ENCODE results near the gene HLX.

Gene HLX

DNA sequence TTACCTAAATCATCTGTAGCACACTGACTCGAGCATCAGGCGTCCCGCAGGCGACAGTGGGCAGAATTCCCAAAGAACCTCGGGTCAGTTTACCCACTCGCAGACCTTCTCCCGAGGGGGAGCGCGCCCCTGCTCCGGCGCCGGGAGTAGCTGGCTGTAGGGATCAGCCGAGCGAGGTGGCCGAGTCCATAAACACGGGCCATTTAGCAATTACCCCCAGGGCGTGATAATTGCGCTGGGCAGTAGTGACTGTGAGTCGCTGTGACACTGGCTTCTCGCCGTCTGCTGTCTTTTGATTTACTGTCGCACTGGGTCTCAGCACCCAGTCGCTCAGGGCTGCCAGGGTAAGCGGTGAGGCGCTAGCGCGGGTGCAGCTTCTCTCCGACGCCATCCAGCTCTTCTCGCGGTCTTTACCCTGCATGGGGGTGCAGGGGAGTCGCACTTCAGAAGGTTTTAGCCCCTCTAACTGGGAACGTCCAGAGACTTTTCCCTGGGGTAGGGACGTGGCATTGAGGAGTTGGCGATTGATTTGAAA lies 16.2 kb downstream of the HLX start:
- DNase-seq (ENCODE audit: low read depth, low spot score): no peak

- no peak for DNase-seq (ENCODE audit: low read depth, low spot score)
Measured at GRCh38 chr1:220896092-220896491, 16.8 kb downstream of the HLX start.

DNA sequence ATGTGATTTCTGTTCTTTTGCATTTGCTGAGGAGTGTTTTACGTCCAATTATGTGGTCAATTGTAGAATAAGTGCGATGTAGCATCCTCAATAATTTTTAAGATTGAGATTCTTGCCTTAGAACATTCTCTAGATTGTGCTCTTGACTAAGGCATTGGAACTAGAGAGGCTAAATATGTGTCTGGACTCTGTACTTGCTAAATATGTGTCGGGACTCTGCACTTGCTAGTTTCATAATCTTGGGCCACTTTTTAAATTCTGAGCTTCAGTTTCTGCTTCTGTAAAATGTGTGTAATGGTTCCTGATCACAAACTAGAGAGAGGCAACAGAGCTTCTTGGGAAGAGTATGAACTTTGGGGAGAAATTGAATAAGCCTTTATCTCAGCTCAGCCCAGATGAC lies 21.6 kb downstream of the HLX start:
- DNase-seq (ENCODE audit: low read depth, low spot score): no peak

DNA sequence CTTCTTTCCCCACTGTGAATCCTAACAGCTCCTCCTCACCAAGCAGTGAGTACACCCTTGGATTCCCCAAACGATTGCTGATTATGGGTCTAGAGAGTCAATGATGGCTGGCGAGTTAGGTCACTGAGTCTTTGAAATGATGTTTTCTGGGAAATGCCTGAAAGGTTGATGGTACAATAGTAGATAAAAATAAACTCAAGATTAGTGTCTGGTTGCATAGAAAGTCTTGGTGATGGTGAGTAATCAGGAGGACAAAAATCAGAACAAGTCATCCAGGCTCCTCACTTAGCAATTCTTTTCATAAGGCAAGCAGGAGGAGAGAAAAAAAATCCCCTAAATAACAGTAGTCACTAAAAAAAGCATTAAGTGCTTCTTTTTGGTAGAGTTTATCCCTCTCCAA lies 22.6 kb downstream of the HLX start:
- no peak for DNase-seq (ENCODE audit: low read depth, low spot score)

DNA sequence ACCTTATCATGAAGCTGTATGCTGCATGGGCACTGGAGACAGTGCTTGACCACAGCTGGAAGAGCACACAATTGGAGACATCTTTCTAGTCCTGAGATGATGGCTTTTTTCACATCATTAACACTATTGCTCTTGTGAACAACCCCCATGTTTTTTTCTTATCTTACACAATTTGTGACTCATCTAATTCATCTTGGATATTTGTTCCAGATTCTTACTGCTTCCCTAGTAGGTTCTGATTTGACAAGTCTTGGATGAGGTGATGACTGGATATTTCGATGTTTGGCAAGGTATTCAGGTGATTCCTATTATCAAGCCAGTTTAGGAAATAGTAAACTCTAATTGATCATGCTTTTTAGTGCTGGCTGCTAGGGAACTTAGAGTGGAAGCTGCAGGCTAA lies 23.7 kb downstream of the HLX start:
- no peak for DNase-seq (ENCODE audit: low read depth, low spot score)

- DNase-seq (ENCODE audit: low read depth, low spot score): no peak
Measured at GRCh38 chr1:220904876-220905275, 25.6 kb downstream of the HLX start.

- no peak for DNase-seq (ENCODE audit: low read depth, low spot score)
Measured at GRCh38 chr1:220905650-220906560, 26.7 kb downstream of the HLX start.

- no peak for DNase-seq (ENCODE audit: low read depth, low spot score)
Measured at GRCh38 chr1:220906561-220907334, 27.5 kb downstream of the HLX start.

GRCh38 chr1:220908757-220909156 lies 29.5 kb downstream of the HLX start:
- no peak for DNase-seq (ENCODE audit: low read depth, low spot score)

DNA sequence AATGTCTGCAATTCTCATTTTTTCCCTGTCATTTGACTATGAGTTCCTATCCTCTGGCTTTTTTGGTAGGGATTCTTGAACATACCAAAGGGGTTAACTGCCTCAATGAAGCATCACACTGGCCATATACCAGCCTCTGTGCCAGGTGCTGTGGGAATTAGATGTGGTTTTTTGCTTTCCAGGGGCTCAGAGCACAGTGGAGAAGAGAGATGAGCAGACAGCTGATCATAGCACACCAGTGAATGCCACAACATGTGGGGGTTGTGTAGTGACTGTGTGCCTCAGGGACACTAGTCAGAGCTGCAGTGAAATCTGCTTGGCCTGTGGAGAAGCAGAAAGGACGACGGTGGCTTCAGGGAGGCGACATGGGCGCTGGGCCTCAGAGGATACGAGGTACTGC lies 30.8 kb downstream of the HLX start:
- no peak for DNase-seq (ENCODE audit: low read depth, low spot score)

GRCh38 chr1:220914283-220915116 lies 35.3 kb downstream of the HLX start:
- no peak for DNase-seq (ENCODE audit: low read depth, low spot score)

- DNase-seq (ENCODE audit: low read depth, low spot score): no peak
Measured at GRCh38 chr1:220915117-220915440, 35.8 kb downstream of the HLX start.

- no peak for DNase-seq (ENCODE audit: low read depth, low spot score)
Measured at GRCh38 chr1:220915954-220916353, 36.7 kb downstream of the HLX start.

DNA sequence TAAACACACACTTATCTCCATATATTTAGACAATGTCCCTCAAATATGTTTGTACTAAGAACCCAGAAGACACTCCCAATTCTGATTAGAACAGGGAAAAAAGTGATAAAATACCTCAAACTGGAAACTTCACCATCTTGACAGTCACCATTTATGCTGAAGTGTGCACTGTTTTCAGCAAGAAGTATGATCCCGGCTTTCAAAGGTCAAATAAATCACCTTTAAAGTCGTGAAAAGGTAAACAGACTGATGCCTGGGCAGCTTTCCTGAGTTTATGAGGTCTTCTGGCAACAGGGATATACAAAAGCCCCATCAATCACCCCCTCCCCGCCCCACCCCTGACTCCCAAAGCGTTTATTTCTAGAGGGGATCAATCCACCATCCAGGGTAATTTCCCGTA lies 37.9 kb downstream of the HLX start:
- DNase-seq (ENCODE audit: low read depth, low spot score): no peak

- no peak for DNase-seq (ENCODE audit: low read depth, low spot score)
Measured at GRCh38 chr1:220917535-220918209, 38.4 kb downstream of the HLX start.

GRCh38 chr1:220918285-220918951 lies 39.2 kb downstream of the HLX start:
- DNase-seq (ENCODE audit: low read depth, low spot score): no peak

GRCh38 chr1:220920967-220921366 lies 41.7 kb downstream of the HLX start:
- no peak for DNase-seq (ENCODE audit: low read depth, low spot score)

DNA sequence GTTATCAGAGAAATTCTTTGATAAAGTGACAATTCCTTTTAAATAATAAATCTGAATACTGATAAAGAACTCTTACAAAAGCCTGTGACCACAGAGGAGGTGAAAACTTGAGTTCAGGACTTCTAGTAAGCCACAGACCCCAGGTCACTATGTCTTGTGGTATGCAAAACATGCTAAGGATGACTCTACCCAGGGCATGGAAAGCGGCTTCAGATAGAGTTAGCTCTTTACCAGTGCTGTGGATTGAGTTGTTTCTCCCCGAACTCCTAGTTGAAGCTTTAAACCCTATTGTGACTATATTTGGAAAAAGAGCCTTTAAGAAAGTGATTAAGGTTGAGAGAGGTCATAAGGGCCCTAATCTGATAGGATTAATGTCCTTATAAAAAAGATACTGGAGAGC lies 42.3 kb downstream of the HLX start:
- no peak for DNase-seq (ENCODE audit: low read depth, low spot score)

DNA sequence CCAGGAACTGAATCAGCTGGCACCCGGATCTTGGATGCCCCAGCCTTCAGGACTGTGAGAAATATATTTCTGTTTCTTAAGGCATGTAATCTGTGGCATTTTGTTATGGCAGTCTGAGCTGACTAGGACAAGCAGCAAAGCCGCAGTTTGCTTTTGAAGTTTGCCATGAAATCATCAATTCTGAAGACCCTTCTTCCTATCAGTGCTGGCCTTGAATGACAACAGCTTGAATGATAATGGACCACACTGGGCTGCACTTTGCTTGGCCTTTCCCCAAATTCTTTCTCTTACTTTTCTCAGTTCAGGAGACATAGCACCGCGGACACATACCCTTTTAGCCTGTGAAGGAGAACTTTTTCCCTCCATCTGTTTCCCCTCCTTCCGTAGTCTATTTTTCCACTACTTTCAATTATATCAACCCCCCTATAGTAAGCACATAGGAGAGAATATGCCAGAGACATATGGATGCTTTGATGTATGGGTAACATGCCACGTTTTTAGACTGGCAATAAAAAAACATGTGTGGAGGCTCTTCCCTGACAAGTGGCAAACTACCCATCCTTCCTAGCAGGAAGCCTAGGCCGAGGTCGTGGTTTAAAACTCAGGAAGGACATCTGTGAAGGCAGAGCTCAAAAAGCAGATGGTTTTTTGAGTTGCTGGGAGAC lies 42.9 kb downstream of the HLX start:
- DNase-seq (ENCODE audit: low read depth, low spot score): no peak

DNA sequence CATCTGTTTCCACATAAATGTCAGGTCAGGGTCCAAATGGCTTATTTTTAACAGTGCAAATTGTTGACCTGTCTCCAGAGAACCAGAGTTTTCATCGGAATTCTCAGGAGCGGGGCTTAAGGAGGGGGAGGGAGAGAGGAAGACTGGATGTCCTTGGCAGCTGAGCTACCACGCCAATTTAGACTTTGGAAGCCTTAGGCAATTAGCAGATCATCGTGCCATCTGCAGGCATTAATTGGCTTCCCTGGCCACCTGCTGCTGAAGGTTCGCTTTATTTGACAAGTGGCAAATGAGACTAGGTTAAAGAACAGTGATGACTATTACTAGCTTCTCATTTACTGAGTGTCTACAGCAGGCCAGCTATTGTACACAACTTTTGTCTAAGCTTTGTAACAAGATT lies 43.7 kb downstream of the HLX start:
- DNase-seq (ENCODE audit: low read depth, low spot score): no peak

All from iPS DF 19.7 (cell line).